OCI-LY7 (cell line): ENCODE measurements around the gene CMAS.

Experiments used
- CTCF ChIP-seq: fragments of 200-600 bp; sonication (generic); conservative IDR thresholded peaks from 2 replicates; pipeline ENCODE4 v1.5.1; 2014; ENCODE audit warnings: mild to moderate bottlenecking, antibody characterized with exemption, low read length, moderate library complexity, mixed read lengths
- EZH2phosphoT487 ChIP-seq: fragments of 200-600 bp; sonication (generic); IDR thresholded peaks from 2 replicates; pipeline ENCODE4 v1.6.1; 2018; ENCODE audit warnings: low read depth, borderline replicate concordance, mild to moderate bottlenecking, mixed run types, antibody characterized with exemption, low read length, moderate library complexity, mixed read lengths

- TF ChIP-seq CTCF: no peak
- no peak for TF ChIP-seq EZH2phosphoT487
These were observed 42.9 kb downstream of the CMAS start for GRCh38 chr12:22088886-22089285.
